ENCODE data around the gene PRKD2. TPM values are rescaled to one million over a fixed set of nuclear protein-coding genes. Genes with fewer than 3 reads are reported as not detected.
A peak's percentile ranks its signal among the peaks of the same experiment; 100 is the strongest.
"Not testable (repeated sequence)": the region's sequence is repeated elsewhere in the genome, so short reads cannot be mapped to it uniquely, and the experiment has no call there.

Gene PRKD2
- total RNA-seq, 4 donors from 2014 or later: 11.8 to 41.3 (median 19.5) TPM

DNA sequence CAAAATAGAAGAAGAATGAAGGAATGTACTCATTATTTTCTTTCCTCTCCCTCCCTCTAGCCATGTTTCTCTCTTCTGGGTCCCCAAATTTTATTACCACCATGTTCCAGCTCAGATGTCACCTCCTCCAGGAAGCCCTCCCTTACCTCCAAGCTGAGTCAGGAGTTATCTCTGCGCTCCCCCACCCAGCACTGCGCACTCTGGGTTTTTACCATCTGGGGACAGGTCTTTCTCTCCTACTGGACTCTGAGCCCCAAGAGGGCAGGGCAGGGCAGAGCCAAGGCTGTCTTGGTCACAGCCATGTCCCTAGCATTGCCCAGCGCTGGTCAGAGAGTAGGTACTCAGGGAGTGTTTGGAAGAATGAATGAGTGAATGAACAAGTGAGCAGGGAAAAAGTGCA is 83.8 kb downstream of the PRKD2 start:
- no peak for ATAC-seq (ENCODE audit: low FRiP score)
- TF ChIP-seq, protein P1, sequence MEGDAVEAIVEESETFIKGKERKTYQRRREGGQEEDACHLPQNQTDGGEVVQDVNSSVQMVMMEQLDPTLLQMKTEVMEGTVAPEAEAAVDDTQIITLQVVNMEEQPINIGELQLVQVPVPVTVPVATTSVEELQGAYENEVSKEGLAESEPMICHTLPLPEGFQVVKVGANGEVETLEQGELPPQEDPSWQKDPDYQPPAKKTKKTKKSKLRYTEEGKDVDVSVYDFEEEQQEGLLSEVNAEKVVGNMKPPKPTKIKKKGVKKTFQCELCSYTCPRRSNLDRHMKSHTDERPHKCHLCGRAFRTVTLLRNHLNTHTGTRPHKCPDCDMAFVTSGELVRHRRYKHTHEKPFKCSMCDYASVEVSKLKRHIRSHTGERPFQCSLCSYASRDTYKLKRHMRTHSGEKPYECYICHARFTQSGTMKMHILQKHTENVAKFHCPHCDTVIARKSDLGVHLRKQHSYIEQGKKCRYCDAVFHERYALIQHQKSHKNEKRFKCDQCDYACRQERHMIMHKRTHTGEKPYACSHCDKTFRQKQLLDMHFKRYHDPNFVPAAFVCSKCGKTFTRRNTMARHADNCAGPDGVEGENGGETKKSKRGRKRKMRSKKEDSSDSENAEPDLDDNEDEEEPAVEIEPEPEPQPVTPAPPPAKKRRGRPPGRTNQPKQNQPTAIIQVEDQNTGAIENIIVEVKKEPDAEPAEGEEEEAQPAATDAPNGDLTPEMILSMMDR (IDR thresholded peaks at IDR 0.05): no peak
- no peak for DNase-seq (ENCODE audit: low spot score)

- DNase-seq (ENCODE audit: low spot score) (no peak), ATAC-seq (ENCODE audit: low FRiP score) (peak; percentile 51)
- TF ChIP-seq, protein P1 (IDR thresholded peaks at IDR 0.05): no peak
These were observed 85.4 kb downstream of the PRKD2 start for GRCh38 chr19:46631481-46631880.

GRCh38 chr19:46630586-46631205 is 86.2 kb downstream of the PRKD2 start:
- ATAC-seq (ENCODE audit: low FRiP score): no peak

DNA sequence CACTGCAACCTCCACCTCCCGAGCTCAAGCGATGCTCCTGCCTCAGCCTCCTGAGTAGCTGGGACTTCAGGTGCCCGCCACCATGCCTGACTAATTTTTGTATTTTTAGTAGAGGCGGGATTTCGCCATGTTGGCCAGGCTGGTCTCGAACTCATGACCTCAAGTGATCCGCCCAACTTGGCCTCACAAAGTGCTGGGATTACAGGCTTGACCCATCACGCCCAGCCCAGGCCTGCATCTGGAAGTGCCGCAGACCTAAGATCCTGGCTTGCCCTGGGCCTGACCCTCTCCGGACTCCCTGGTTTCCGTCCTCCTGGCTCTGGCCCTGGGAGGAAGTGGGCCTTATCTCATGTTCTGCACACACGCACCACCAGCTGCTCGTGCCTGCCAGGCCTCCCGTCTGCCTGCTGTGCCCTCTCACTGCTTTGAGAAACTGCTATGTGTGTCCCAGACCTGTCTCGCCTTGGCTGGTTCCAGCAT is 87.3 kb downstream of the PRKD2 start:
- ATAC-seq (ENCODE audit: low FRiP score) (no peak), DNase-seq (ENCODE audit: low spot score) (no peak)
- TF ChIP-seq, protein P1 (IDR thresholded peaks at IDR 0.05): no peak

More at GRCh38 chr19:46630586-46631205, 86.2 kb downstream of the PRKD2 start:
- DNase-seq (ENCODE audit: low spot score): no peak
- TF ChIP-seq, protein P1 (IDR thresholded peaks at IDR 0.05): no peak

GRCh38 chr19:46628970-46629369 is 87.9 kb downstream of the PRKD2 start:
- not testable (repeated sequence) for ATAC-seq (ENCODE audit: low FRiP score)

DNA sequence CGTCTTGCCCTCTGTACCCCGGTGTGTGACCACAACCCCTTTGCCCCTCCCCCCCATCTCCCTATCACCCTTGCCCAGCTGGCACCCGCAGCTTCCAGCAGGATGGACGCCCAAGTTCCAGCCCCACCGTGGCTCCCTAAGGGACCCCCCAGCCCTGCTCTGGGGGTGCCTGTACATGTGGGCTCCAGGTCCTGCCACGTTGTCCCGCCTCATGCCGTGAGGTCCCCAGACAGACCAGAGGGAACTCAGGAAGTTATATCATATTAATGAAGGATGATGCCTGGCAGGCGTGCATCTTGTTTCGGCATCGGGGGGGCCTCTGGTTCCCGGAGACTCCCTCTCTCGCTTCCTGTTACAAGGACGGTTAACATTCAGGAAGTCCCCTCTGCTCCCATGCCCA is 90.5 kb downstream of the PRKD2 start:
- ATAC-seq (ENCODE audit: low FRiP score) (no peak), DNase-seq (ENCODE audit: low spot score) (no peak)
- TF ChIP-seq, protein P1 (IDR thresholded peaks at IDR 0.05): no peak

More at GRCh38 chr19:46628970-46629369, 87.9 kb downstream of the PRKD2 start:
- not testable (repeated sequence) for DNase-seq (ENCODE audit: low spot score)

- TF ChIP-seq, protein P1 (IDR thresholded peaks at IDR 0.05): no peak
- no peak for ATAC-seq (ENCODE audit: low FRiP score)
- no peak for DNase-seq (ENCODE audit: low spot score)
These were observed 91.2 kb downstream of the PRKD2 start for GRCh38 chr19:46625731-46626130.

Data from omental fat pad (tissue), 4 donors.